Measurements from ENCODE around the gene SFXN5. TPM values are rescaled to one million over a fixed set of nuclear protein-coding genes. Genes with fewer than 3 reads are reported as not detected.

The SFXN5 gene
- polyA plus RNA-seq, 3 donors = 5.9 to 28.6 (median 9.5) TPM

- H3K27me3 ChIP-seq (ENCODE audit: control insufficient read depth in 2 of 2, insufficient read depth in 2 of 2, low read length in 2 of 2) = peaks cover 29 to 67% of the 10 kb centered on the region in 2 donors
- no peaks in the 10 kb centered on the region for H3K4me1 Mint-ChIP-seq
Measured at GRCh38 chr2:72901426-72901825, 170.1 kb downstream of the SFXN5 start.

GRCh38 chr2:72900191-72900825, 171.2 kb downstream of the SFXN5 start:
- no peak overlapping the region for H3K4me2 ChIP-seq (replicated peaks; ENCODE audit: extremely low read depth, low read length, poor library complexity, severe bottlenecking)
- Mint-ChIP-seq H3K27me3 (ENCODE audit: low read depth in 3 of 3) (peaks cover 55 to 74% (median 73%) of the 10 kb centered on the region in 3 donors), H3K4me3 (peak overlapping the region in 1 of 2 donors; percentile 6), H3K4me1 (peaks cover 5% of the 10 kb centered on the region), H3K36me3 (no peaks in the 10 kb centered on the region), H3K9me3 (peaks cover 0 to 2% (median 0%) of the 10 kb centered on the region in 7 donors), H3K27ac (no peak overlapping the region)
- H3K36me3 ChIP-seq (replicated peaks in 1 of 2; ENCODE audit: control insufficient read depth in 1 of 2, insufficient read depth in 2 of 2, low read length in 2 of 2) = no peaks in the 10 kb centered on the region
- intact Hi-C loops (cut with micrococcal nuclease) = no loop called here
- no peak overlapping the region for H3K9ac ChIP-seq (ENCODE audit: insufficient read depth, low read length, poor library complexity, severe bottlenecking)
- no peak overlapping the region for H3K4me3 ChIP-seq (replicated peaks in 1 of 3; ENCODE audit: low read depth in 2 of 3, low read length in 3 of 3)
- no peak overlapping the region for H3K27ac ChIP-seq (ENCODE audit: low read depth in 1 of 2, low read length in 2 of 2)
- H3K27me3 ChIP-seq (ENCODE audit: control insufficient read depth in 2 of 2, insufficient read depth in 2 of 2, low read length in 2 of 2) = peaks cover 31 to 67% of the 10 kb centered on the region in 2 donors
- no peaks in the 10 kb centered on the region for H3K79me2 ChIP-seq (ENCODE audit: insufficient read depth, low read length)
- H4K20me1 ChIP-seq (ENCODE audit: insufficient read depth, low read length) = no peaks in the 10 kb centered on the region
- TF ChIP-seq CTCF (IDR thresholded peaks at IDR 0.05) = no peak
- H3K9me3 ChIP-seq (replicated peaks in 1 of 2; ENCODE audit: control insufficient read depth in 1 of 2, insufficient read depth in 1 of 2, low read length in 2 of 2) = no peaks in the 10 kb centered on the region
- H2AFZ ChIP-seq (ENCODE audit: insufficient read depth, low read depth, low read length, poor library complexity, severe bottlenecking) = no peak overlapping the region
- DNase-seq = no peak
- 72% methylated on average over 2 of the region's 5 CpGs for WGBS (ENCODE audit: insufficient coverage)
- H3K4me1 ChIP-seq (ENCODE audit: control insufficient read depth in 1 of 2, insufficient read depth in 2 of 2, low read length in 2 of 2) = no peaks in the 10 kb centered on the region

More at GRCh38 chr2:72901426-72901825, 170.1 kb downstream of the SFXN5 start:
- no peaks in the 10 kb centered on the region for H3K36me3 Mint-ChIP-seq
- no peak overlapping the region for H3K4me2 ChIP-seq (replicated peaks; ENCODE audit: extremely low read depth, low read length, poor library complexity, severe bottlenecking)
- H2AFZ ChIP-seq (ENCODE audit: insufficient read depth, low read depth, low read length, poor library complexity, severe bottlenecking) = no peak overlapping the region
- WGBS (ENCODE audit: insufficient coverage) = no CpG with 5 or more reads among the region's 3 CpGs
- no peaks in the 10 kb centered on the region for H3K4me1 ChIP-seq (ENCODE audit: control insufficient read depth in 1 of 2, insufficient read depth in 2 of 2, low read length in 2 of 2)
- TF ChIP-seq CTCF (IDR thresholded peaks at IDR 0.05) = no peak
- no peaks in the 10 kb centered on the region for H3K9me3 Mint-ChIP-seq
- H3K27ac ChIP-seq (ENCODE audit: low read depth in 1 of 2, low read length in 2 of 2) = no peak overlapping the region
- H3K4me3 ChIP-seq (replicated peaks in 1 of 3; ENCODE audit: low read depth in 2 of 3, low read length in 3 of 3) = no peak overlapping the region
- H3K4me3 Mint-ChIP-seq = no peak overlapping the region
- no peak overlapping the region for H3K27ac Mint-ChIP-seq
- no peaks in the 10 kb centered on the region for H4K20me1 ChIP-seq (ENCODE audit: insufficient read depth, low read length)
- H3K36me3 ChIP-seq (replicated peaks in 1 of 2; ENCODE audit: control insufficient read depth in 1 of 2, insufficient read depth in 2 of 2, low read length in 2 of 2) = no peaks in the 10 kb centered on the region
- no peaks in the 10 kb centered on the region for H3K79me2 ChIP-seq (ENCODE audit: insufficient read depth, low read length)
- no peak for DNase-seq
- H3K9me3 ChIP-seq (replicated peaks in 1 of 2; ENCODE audit: control insufficient read depth in 1 of 2, insufficient read depth in 1 of 2, low read length in 2 of 2) = no peaks in the 10 kb centered on the region
- intact Hi-C loops (cut with micrococcal nuclease) = no loop called here
- no peak overlapping the region for H3K9ac ChIP-seq (ENCODE audit: insufficient read depth, low read length, poor library complexity, severe bottlenecking)
- peaks cover 48 to 73% (median 72%) of the 10 kb centered on the region in 3 donors for H3K27me3 Mint-ChIP-seq (ENCODE audit: low read depth in 3 of 3)
